Neuron (in vitro differentiated cells): Measurements from ENCODE around the gene PADI3.

Source experiments
- H2AFZ ChIP-seq: one replicate; pipeline ENCODE4 v1.6.1; 2013; ENCODE audit warnings: low read depth, mild to moderate bottlenecking, inconsistent platforms, low read length, moderate library complexity
- H3K27me3 ChIP-seq: one replicate; pipeline ENCODE4 v1.6.1; 2013; ENCODE audit warnings: low read length; ENCODE audit not compliant: insufficient read depth
- H3K36me3 ChIP-seq: one replicate; pipeline ENCODE4 v1.6.1; 2013; ENCODE audit warnings: low read length; ENCODE audit not compliant: insufficient read depth
- H3K4me1 ChIP-seq: one replicate; pipeline ENCODE4 v1.6.1; 2013; ENCODE audit warnings: low read length; ENCODE audit not compliant: insufficient read depth
- H3K4me3 ChIP-seq: 2 replicates; pipeline ENCODE4 v1.5.1; 2013; ENCODE audit warnings: mild to moderate bottlenecking, low read length, moderate library complexity
- H3K9me3 ChIP-seq: one replicate; pipeline ENCODE4 v1.6.1; 2013; ENCODE audit warnings: low read length

Gene PADI3

GRCh38 chr1:17222557-17222956, 26.3 kb upstream of the PADI3 start:
- Histone ChIP-seq H3K9me3 (no peaks in the 10 kb centered on the region), H2AFZ (no peak overlapping the region), H3K36me3 (no peaks in the 10 kb centered on the region), H3K27me3 (no peaks in the 10 kb centered on the region), H3K4me3 (no peak overlapping the region), H3K4me1 (no peaks in the 10 kb centered on the region)

- Histone ChIP-seq H3K4me3 (no peak overlapping the region), H3K27me3 (no peaks in the 10 kb centered on the region), H3K9me3 (no peaks in the 10 kb centered on the region), H3K4me1 (no peaks in the 10 kb centered on the region), H3K36me3 (no peaks in the 10 kb centered on the region), H2AFZ (no peak overlapping the region)
Measured at GRCh38 chr1:17224434-17224833, 24.5 kb upstream of the PADI3 start.

GRCh38 chr1:17225140-17225539, 23.8 kb upstream of the PADI3 start:
- Histone ChIP-seq H3K4me3 (no peak overlapping the region), H3K36me3 (no peaks in the 10 kb centered on the region), H3K27me3 (no peaks in the 10 kb centered on the region), H3K4me1 (no peaks in the 10 kb centered on the region), H2AFZ (no peak overlapping the region), H3K9me3 (no peaks in the 10 kb centered on the region)

- Histone ChIP-seq H2AFZ (no peak overlapping the region), H3K4me3 (no peak overlapping the region), H3K4me1 (no peaks in the 10 kb centered on the region), H3K36me3 (no peaks in the 10 kb centered on the region), H3K27me3 (no peaks in the 10 kb centered on the region), H3K9me3 (no peaks in the 10 kb centered on the region)
Measured at GRCh38 chr1:17227358-17227915, 21.5 kb upstream of the PADI3 start.

- no peak overlapping the region for H2AFZ ChIP-seq
- no peaks in the 10 kb centered on the region for H3K4me1 ChIP-seq
- H3K4me3 ChIP-seq = no peak overlapping the region
- no peaks in the 10 kb centered on the region for H3K36me3 ChIP-seq
- no peaks in the 10 kb centered on the region for H3K9me3 ChIP-seq
- H3K27me3 ChIP-seq = no peaks in the 10 kb centered on the region
Measured at GRCh38 chr1:17228619-17229018, 20.3 kb upstream of the PADI3 start.

GRCh38 chr1:17229379-17229778, 19.5 kb upstream of the PADI3 start:
- Histone ChIP-seq H3K27me3 (no peaks in the 10 kb centered on the region), H3K36me3 (no peaks in the 10 kb centered on the region), H3K4me1 (no peaks in the 10 kb centered on the region), H3K4me3 (no peak overlapping the region), H2AFZ (no peak overlapping the region), H3K9me3 (no peaks in the 10 kb centered on the region)

GRCh38 chr1:17230106-17230505, 18.8 kb upstream of the PADI3 start:
- no peaks in the 10 kb centered on the region for H3K4me1 ChIP-seq

GRCh38 chr1:17230671-17231310, 18.1 kb upstream of the PADI3 start:
- Histone ChIP-seq H3K9me3 (no peaks in the 10 kb centered on the region), H3K4me3 (no peak overlapping the region), H3K4me1 (no peaks in the 10 kb centered on the region), H2AFZ (no peak overlapping the region), H3K36me3 (no peaks in the 10 kb centered on the region), H3K27me3 (no peaks in the 10 kb centered on the region)

More at GRCh38 chr1:17230106-17230505, 18.8 kb upstream of the PADI3 start:
- Histone ChIP-seq H2AFZ (no peak overlapping the region), H3K4me3 (no peak overlapping the region), H3K27me3 (no peaks in the 10 kb centered on the region), H3K36me3 (no peaks in the 10 kb centered on the region), H3K9me3 (no peaks in the 10 kb centered on the region)

GRCh38 chr1:17232759-17233661, 15.9 kb upstream of the PADI3 start:
- H2AFZ ChIP-seq = no peak overlapping the region
- no peaks in the 10 kb centered on the region for H3K36me3 ChIP-seq
- no peaks in the 10 kb centered on the region for H3K9me3 ChIP-seq
- no peaks in the 10 kb centered on the region for H3K4me1 ChIP-seq
- H3K27me3 ChIP-seq = no peaks in the 10 kb centered on the region
- H3K4me3 ChIP-seq = no peak overlapping the region

- no peaks in the 10 kb centered on the region for H3K4me1 ChIP-seq
- no peak overlapping the region for H3K4me3 ChIP-seq
- H3K9me3 ChIP-seq = no peaks in the 10 kb centered on the region
- no peaks in the 10 kb centered on the region for H3K27me3 ChIP-seq
- no peaks in the 10 kb centered on the region for H3K36me3 ChIP-seq
- H2AFZ ChIP-seq = no peak overlapping the region
Measured at GRCh38 chr1:17233675-17234320, 15.1 kb upstream of the PADI3 start.

- Histone ChIP-seq H2AFZ (no peak overlapping the region), H3K4me1 (no peaks in the 10 kb centered on the region), H3K27me3 (no peaks in the 10 kb centered on the region), H3K36me3 (no peaks in the 10 kb centered on the region), H3K9me3 (no peaks in the 10 kb centered on the region), H3K4me3 (no peak overlapping the region)
Measured at GRCh38 chr1:17234405-17234804, 14.5 kb upstream of the PADI3 start.

- Histone ChIP-seq H3K4me1 (no peaks in the 10 kb centered on the region), H3K27me3 (peaks cover 3% of the 10 kb centered on the region), H2AFZ (no peak overlapping the region), H3K4me3 (no peak overlapping the region), H3K36me3 (no peaks in the 10 kb centered on the region), H3K9me3 (no peaks in the 10 kb centered on the region)
Measured at GRCh38 chr1:17235135-17235885, 13.6 kb upstream of the PADI3 start.
